CD1c-positive myeloid dendritic cell (primary cell): Measurements from ENCODE around the gene NCOA6.

Experiments used
- DNase-seq: peaks from one replicate; pipeline ENCODE4 v3.0.0-alpha.2; 2016; ENCODE audit errors: extremely low spot score

NCOA6 gene

DNA sequence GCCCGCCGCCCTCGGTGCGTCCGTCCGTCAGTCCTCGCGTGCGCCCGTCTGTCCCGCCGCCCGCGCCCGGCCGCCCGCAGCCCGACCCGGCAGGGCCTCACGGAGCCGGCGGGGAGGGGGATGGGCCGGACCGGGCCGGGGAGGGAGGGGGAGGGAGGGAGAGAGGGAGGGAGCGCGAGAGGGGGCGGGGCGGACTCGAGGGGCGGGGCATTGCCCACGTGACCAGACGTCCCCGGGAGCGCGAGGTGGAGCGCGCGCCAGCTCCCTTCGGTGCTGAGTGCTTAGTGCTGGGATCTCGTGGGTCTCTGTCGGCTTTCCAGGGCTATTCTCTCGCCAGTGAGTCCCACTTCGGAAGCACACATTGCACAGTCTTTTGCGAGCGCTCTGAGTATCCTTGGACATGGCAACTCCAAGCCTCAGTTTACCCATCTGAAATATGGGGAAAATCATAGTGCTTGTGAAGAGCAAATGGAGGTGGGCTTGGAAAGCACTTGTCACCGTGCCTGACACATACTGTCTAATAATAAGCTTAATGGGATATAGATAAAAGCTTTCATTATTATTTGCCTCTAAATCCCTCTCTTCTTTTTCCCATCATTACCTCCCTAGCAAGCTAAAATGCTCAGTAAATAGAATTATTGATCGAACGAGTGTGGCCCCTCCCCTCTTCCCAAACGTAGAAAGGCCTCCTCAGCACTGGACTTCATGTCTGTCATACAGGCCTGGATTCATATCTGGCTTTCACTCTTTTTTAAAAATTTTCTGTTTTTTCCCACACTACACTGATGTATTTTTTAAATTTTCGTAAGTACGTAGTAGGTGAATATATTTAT is at the start of gene NCOA6:
Gene NCOA6 (minus strand): TSS at position 122 of the 833 bp plus-strand sequence. CDS start 43,296 bp downstream, outside the sequence.
- DNase-seq: peak; percentile 84

DNA sequence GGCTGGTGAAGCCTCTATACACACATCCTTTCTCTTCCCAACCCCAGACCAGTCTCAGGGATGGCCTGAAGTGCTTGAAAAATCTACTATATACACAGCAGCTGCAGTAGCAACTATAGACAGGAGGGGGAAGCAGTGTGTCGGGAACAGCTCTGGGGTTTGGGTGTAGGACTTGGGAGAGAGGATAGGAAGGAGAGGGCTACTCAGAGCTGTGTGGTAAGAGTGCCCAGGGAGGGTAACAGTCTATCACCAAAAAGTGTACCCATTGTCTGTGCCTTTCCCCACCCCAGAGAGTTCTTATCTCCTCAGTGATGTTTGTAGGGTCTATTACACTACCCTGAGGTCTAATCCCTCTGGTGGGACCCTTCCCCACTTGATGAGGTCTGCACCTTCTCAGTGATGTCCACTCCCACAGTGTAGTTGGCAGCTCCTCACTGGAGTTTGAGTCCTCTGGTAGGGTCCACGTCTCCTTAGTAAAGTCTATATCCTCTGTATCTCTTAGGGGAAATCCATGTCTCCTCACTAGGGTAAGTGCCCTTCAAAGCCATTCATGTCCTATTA is 48.7 kb upstream of the NCOA6 start:
- DNase-seq: peak; percentile 80

DNA sequence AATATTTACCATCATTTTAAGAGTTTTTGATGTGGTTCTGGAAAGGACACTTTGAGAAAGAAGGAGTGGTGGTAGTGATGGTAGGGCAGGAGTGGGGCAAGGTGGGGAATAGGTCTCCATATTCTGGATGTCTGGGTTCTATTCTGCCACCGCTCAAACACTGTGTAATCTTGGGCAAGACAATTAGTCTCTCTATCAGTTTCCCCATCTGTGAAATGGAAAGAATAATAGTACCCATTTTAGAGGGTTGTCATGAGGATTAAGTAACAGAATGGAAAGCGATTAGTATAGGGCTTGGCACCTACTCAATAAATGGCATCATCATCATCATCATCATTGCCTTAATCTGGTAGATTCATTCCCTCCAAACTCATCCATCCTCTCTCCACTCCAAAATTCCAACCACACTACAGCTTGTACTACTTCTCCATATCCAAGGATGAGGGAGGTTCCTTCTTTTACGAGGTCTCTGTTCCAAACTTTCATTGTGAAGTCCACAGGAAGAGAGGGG is 48.2 kb upstream of the NCOA6 start:
- no peak for DNase-seq

DNA sequence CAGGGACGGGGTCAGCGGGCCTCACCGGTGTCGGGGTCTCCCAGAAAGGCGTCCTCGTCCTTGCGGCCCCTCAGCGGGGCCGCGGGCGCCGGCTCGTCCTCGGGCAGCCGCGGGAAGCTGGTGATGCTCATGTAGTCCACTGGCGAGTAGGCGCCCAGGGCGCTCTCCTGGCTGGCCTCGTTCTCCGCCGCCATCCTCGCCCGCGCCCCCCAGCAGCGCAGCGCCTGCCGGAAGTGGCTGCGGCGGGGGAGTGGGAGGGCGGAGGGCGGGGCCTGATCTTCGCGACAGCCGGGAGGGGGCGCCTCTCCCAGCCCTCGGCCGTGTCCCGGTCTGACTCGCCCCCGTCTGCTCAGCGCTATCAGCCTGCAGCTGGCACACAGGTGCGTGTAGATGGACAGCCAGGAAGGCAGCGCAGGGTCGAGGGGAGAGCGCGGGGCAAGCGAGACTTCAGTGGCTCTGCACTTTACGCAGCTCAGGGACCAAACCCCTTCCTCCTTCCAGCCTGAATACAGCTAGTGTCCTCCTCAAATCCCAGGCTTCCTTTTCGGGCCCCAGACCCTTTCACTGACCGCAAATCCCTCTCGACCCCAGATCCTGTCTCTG is 47.3 kb upstream of the NCOA6 start, which contains the start of gene GGT7:
Gene GGT7 (minus strand): TSS at position 235 of the 603 bp plus-strand sequence. CDS start 41 bp downstream, at position 194.
- peak; percentile 86 for DNase-seq

DNA sequence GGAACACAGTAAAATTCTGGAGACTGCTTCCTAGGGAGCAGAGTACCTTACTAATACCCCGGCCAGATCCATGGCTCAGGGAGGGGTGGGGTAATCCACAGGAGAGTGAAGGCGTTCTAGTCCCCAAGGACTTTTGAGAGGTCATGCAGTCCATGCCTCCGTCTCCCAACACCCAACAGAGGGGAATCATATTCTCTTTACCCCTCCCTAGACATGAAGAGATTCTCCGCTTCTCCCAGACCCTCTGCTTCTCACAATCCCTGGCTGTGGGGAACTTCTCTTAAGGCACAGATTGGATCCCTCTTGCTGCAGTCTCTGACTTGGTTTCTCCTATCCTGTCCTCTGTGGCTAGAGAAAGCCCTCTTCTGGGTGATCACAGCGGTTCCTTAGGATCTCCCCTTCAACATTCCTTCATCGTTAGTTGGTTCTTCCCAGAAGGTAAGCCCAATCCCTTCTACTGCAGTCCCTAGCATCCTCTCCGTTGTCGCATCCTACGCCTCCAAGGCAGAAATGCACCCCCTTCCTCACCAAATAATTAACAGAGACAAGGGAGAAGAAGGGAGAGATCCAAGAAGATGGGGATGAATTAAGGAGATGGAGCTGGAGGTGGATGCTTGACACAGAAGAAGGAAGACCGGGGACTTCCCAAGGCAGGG is 46.6 kb upstream of the NCOA6 start:
- no peak for DNase-seq

DNA sequence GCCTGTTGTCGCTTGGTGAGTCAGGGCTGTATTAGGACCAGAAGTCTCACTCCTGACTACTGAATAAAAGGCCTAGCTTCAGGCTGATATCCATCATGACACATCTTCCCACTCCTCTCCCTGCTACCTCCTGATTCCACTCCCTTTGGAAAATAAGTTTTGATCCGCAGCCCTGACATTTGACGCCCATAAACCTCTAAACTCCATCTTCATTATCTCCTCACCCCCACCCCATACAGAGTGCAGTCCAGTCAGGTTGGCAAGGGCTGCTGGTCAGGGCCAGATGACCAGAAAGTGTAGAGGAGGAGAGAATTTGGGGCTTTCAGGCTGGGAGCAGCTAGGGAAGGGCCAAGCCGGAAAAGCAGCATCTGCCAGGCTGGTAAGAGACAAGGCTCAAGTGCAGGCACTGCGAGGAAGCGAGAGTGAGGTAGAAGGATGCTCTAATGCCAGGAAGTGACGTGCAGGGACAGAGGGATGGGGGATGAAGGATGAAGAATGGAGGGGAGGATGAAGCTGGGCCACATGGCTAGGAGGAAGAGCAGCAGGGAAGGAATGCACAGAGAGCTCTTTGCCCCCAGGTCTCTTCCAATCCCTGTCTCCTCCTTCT is 46.0 kb upstream of the NCOA6 start:
- DNase-seq: no peak

DNA sequence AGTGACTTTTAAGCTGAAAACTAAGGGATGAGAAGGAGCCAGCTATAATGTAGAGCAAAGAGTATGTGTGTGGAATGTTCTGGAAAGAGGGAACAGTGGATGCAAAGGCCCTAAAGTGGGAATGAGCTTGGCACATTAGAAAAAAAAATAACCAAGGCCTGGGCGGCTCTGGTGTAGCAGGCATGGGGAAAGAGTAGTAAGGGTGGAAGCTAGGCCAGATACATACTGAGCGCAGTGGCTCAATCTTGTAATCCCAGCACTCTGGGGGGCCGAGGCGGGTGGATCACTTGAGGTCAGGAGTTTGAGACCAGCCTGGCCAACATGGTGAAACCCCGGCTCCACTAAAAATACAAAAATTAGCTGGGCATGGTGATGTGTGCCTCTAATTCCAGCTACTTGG is 38.8 kb upstream of the NCOA6 start:
- no peak for DNase-seq

DNA sequence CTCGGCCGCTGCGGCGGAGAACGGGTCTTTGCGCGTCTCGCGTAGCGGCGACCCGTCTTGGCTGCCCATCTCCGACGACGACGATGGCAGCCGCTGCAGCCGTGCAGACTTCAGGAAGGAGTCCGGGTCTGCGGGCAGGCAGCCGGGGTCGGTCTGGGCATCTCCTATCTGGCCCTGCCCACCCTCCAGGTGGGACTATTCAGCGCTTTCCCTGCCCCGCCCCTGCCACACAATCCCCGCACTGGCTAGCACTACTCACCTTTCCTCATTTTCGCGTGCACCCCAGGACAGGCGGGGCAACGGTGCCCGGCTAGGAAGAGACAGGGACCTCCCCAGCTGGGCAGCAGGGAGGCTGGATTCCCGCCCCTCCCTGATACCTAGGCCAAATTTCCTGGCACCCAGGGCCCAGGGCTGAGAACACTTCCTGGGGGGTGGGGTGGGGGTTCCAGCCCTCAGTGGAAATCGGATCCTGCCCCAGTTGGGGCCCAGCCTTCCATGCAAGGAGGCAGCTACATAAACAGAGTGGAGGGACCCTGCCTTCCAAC is 38.0 kb upstream of the NCOA6 start:
- no peak for DNase-seq

DNA sequence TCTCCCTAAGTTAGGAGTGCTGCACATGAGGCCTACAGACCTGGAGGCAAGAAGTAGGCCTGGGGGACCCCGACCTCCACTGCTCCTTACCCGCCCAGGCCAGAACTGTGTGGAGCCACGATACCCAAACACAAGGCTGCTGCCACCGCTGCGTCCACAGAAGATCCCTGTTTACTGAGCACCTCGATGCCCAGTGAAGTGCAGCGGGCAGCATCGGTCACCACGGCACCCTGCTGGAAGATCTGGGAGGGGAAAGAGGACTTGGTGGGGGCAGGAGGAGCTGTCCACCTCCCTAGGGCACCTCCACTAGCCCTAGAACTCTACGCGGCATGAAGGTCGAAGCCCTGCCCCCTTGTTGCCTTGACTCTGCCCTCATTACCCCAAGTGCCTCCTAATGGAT is 37.3 kb upstream of the NCOA6 start:
- DNase-seq: no peak

DNA sequence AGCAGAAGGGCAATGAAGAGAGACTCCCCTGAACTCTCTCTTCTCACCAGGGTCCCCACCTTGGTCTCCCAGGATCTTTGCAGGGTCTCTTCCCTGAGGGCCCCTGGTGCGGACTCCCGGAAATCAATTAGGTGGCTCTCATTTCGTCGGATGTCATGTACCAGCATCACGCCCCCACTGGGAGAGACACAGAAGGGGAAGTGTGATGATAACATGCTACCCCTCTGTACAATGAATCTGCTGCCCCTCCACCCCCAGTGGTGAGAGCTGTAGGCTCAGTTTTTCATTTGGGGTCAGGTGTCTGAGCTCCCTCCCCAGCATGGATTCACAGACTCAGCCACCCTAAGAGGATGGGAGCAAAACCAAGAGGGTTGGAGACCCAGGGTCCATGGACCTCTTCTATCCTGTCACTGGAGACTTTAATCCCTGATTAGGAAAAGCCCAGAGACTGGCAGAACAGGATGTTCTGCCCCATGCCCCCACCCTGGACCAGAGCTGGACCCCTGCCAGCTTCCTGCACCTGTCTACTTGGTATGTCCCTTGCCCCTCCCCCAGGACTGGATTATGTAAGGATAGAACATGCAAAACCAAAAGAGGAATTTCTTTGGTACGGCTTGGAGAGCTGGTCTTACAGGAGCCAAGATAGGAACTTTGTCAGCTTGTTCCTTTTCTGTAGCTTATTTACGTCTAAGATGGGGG is 36.1 kb upstream of the NCOA6 start:
- no peak for DNase-seq

DNA sequence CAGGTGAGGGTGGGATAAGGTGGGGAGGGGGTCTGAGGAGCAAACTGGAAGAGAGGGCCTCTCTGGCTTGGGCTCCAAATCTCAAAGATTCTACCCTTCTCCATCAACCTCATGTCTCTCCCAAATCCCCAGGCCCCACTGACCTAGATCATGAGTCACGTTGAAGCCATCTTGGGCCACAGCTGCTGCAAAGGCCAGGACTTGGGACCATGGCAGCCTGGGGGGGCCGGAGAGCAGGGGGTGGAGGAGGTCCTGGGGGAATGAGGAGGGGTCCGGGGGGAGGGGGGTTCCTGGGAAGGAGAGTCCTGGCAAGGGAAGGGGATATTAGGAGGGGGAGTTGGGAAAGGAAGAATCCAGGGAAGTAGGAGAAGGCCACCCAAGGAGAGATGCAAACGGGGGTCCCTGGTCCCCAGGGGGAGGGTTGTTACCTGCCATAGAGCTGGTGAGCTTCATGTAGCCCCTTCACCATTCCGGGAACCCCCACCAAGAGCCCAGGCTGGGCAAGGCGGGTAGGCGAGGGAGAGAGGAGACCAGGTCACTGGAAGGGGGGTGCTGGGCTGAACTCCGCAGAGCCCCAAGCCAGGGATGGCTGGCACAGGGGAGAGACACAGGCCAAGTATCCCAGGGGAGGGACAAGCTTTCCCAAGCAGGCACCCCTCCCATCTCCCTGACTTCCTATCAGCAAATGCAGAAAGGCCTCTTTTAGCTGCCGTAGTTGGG is 34.5 kb upstream of the NCOA6 start:
- DNase-seq: no peak

DNA sequence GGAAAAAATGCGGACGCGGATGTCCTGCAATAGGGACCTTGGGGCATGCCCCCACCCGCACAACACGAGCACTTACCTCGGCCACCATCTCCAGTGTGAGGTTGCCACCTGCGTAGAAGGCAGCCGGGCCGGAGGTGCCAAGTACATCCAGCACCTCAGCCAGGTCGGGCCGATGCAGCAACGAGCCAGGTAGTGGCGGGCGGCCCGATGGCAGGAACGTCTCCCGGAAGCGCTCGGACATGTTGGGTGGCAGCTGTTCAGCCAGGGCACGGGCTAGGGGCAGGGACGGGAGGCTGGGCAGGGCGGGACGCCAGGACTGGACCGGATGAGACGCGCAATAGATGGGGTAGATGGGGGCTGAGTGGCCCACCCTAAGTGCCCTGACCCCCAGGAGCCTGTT is 33.9 kb upstream of the NCOA6 start:
- no peak for DNase-seq

DNA sequence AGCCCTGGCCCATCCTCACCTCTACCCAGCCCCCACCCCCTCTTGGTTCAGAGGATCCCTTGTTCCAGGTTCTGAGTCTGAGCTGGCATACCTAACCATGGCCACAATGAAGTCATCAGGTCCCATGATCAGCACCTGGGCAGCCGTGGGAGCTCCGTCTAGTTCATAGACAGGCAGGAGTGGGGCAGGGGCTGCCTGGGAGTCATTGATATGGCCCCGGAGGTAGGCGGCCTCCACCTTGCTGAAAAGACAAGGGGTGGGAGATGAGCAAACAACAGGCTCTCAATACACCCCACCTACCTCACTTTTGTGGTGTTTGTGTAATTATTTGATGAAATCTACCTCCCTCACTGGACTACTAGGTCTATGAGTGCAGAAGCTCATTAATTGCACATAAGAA is 26.8 kb upstream of the NCOA6 start:
- DNase-seq: no peak

DNA sequence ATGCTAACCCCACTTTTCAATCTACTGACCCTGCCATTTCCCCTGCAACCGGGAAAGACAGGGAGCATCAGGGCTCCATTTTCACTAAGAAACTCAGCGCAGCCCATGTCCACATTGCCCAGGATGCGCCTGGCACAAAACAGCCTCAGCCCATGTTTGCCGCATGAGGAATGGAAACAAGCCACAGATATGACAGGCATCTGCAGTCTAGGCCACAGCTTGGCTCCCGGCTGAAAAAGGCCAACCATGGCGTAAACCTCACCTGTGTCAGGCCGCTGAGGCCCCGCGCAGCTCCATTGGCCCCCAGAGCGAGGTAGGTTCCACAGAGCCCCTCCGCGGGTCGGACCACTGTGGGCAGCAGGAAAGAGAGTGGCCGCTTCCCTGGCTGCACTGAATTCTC is 25.5 kb upstream of the NCOA6 start:
- DNase-seq: no peak

DNA sequence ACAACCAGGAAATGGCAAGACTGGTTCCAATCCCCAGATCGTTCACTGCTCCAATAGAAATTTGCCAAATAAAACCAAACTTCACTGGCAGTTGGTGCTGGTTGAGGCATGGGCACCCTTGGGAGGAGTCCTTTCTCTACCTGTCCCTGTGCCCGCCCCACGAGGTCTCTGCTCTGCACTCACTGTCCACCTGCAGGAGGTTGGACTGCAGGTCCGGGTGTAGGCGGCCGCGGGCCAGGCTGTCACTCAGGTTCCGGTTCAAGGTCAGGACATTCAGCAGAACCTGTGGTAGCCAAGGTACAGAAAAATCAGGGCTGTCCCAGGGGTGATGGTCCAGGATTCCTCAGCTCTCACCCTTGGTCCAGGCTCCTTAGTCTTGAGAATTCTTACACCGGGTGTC is 24.3 kb upstream of the NCOA6 start:
- DNase-seq: no peak

DNA sequence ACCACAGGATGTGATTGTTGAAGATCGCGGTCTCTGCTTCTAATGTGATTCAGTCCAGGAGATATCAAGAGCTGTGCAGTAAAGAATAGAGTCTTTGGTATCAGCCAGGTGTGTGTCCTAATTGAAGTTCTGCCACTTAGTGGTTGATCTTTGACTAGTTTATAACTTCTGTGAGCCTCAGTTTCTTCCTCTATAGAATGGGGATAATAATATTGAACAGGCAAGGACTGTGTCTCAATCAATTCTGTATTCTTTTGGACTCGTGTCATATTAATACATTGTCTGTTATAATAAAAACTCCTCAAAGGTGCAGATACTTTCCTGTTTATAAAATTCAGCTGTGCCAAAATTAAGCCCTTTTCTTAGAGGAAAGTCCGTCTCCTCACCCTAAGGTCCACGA is 23.1 kb upstream of the NCOA6 start:
- no peak for DNase-seq

DNA sequence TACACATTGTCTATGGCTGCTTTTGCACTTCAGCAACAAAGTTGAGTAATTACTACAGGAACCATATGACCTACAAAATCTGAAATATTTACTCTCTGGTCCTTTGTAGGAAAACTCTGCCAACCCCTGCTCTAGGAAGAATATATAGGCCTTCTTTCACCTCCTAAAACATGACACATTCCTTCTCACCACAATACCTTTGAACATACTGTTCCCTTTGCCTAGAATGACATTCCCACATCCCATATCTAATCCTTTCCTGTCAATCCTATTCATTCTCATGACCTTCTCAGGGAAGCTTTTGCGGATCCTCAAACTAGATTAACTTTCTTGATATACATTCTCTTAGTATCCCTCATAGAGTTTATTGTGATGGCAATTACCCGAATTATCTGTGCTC is 18.0 kb upstream of the NCOA6 start:
- no peak for DNase-seq

DNA sequence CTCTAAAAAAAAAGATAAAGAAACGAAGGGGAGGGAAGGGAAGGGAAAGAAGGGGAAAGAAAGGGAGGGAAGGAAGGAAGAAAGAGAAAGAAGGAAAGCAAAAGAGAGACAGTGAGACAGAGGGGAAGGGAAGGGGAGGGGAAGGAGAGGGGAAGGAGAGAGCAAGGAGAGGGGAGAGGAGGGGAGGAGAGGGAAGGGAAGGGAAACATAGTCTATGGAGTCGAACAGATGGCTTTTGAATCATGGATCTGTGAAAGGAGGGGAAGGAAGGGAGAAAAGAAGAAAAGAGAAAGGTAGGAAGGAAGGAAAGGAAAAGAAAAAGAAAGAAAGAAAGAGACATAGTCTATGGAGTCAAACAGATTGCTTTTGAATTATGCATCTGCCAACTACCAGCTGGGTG is 16.7 kb upstream of the NCOA6 start:
- DNase-seq: no peak

DNA sequence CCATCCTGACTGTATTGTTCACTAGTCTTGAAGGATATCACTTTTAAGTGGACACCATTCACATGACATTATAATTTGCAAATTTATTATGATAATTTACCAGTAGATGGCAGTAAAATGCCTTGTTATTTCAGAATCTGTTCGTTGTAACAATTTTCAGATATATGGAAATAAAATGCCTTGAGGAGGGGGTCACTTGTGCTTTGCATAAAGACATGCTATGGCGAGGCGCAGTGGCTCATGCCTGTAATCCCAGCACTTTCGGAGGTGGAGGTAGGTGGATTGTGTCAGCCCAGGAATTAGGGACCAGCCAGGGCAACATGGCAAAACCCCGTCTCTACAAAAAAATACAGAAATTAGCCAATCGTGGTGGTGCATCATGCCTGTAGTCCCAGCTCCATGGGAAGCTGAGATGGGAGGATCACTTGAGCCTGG is 9.0 kb upstream of the NCOA6 start:
- peak; percentile 72 for DNase-seq

DNA sequence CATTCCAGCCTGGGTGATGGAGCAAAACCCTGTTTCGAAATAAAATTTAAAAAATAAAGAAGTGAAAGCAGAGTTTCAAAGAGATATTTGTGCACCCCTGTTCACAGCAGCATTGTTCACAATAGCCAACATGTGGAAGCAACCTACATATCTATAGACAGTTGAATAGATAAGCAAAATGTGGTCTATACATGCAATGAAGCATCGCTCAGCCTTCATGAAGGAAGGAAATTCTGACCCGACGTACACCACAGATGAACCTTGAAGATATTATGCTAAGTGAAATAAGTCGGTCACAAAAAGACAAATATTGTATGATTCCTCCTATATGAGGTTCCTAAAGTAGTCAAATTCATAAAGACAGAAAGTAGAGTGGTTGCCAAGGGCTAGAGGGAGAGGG is 6.5 kb upstream of the NCOA6 start:
- DNase-seq: no peak
